GM19438 (cell line): ENCODE measurements around the gene ASTN2.

ENCODE experiments used
- ATAC-seq: cut with Tn5 transposase; IDR thresholded peaks from one replicate; pipeline ENCODE4 v1.9.1; 2021; ENCODE audit warnings: low read depth; ENCODE audit not compliant: unreplicated experiment

The ASTN2 gene

GRCh38 chr9:117414220-117414905, 494 bp downstream of the ASTN2 start:
- no peak for ATAC-seq

- ATAC-seq, result no peak
These were observed 1.3 kb downstream of the ASTN2 start for GRCh38 chr9:117413346-117414219.

DNA sequence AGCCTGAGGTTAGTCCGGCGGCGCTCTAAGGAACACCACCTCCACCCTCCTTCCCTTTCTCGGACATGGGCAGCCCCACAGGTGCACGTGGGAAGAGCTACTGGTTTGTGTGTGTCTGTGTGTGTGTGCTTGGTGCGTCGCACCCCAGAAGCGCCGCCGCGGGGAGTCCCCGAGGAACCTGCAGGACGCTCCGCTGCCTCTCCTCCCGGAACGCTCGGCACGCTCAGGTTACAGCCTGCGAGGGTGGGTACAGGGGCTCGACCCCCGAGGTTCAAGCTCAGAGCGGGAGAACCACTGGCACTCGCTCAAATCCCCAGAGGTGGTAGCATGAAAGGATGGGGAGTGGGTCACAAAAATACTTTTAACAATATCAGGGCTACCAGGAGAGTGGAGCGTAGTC, 2.0 kb downstream of the ASTN2 start:
- ATAC-seq, result no peak

- ATAC-seq, result no peak
These were observed 2.7 kb downstream of the ASTN2 start for GRCh38 chr9:117412006-117412715.

- ATAC-seq, result no peak
These were observed 3.3 kb downstream of the ASTN2 start for GRCh38 chr9:117411547-117411946.

DNA sequence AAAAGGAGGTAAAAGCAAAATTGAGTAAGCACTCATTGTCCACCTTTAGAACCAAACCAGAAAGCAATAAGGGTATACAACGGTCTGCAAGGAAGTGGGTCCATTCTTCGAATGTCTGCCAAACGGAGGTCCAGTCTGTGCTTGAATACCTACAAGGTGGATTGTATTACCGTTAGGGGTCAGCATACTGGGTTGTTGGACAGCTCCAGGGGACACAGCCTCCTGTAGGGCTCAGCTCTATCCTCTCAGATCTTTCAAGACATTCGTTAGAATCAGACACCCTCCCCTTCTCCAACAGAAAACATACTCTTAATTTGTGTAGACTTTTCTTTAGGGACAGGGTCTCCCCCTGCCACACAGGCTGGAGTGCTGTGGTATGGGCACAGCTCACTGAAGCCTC, 5.5 kb downstream of the ASTN2 start:
- ATAC-seq, result no peak

DNA sequence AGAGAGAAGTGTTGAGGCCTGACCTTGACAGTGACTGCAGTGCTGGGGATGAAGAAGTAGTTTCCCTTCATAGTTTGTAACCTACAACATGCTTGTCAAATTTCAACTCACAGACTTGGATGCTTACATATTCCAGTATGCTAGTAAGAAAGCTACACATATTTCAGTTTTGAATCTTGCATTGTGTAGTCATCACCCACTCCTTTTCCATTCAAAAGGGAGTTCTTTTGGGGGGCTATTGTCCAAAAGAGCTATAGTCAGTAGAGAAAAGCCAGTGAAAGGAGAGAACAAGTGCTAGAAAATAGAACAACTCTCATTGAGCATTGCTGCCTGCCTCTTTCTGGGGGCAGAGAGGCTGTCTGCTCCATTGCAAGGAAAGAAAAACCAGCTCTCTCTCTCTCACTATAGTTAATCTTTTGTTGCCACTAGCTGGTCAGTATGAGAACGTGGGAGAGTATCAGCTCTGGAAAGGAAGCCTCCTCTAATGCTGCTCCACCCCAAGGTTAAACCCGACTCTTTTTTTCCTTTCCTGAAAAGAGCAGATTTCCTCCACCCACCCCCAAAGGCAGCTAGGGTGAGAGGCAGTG, 7.3 kb downstream of the ASTN2 start:
- ATAC-seq, result no peak

DNA sequence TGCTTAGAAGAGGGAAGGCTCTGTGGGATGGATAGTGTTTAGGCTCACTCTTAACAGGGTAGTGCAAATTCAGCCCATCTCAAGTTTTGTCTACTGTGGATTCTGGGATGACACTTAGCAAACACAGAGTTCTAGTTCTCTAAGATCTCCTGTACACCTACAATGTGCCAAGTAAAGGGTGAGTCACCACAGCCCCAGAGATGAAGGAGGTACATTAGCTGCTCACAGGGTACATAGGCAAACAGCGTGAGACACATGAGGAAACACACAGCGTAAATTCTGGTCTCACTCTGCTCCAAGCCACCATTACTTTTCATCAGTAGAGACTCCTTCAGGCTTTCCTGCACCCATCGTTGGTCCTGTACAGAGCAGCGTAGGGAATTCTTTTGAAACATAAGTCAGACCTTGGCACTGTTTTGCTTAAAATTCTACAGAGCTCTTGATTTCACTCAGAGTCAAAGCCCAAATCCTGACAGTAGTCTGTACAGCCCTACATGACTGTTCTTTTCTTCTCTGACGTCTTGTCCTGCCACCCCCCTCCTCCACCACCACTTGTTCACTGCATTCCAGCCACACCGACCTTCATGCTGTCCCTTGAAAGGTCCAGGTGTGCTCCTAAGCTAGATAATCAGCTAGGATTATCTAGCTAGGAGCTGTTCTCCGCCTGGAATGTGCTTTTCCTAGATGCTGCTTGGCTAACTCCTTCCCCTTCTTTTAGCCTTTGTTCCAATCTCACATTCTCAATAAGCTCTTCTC, 8.7 kb downstream of the ASTN2 start:
- no peak for ATAC-seq

- ATAC-seq, result no peak
These were observed 11.0 kb downstream of the ASTN2 start for GRCh38 chr9:117403848-117404247.

DNA sequence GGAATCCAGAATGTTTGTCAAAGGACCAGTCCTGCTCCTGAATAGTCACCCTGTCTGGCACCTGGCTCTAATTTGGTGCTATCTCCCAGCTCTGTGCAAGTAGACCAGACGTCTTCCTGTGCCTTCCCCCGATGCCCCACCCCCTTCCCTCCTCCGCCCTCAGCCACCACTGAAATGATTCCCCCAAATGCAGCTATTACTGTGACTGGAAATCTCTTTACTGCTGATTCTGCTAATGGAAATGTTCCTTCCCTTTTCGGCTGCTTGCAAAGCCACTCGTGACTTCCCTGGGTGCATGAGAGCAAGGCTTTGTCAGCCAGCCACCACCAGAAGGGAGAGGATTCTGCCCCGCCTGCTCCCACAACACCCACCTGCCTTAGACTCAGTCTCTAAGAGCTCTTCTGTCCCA, 11.4 kb downstream of the ASTN2 start:
- no peak for ATAC-seq

DNA sequence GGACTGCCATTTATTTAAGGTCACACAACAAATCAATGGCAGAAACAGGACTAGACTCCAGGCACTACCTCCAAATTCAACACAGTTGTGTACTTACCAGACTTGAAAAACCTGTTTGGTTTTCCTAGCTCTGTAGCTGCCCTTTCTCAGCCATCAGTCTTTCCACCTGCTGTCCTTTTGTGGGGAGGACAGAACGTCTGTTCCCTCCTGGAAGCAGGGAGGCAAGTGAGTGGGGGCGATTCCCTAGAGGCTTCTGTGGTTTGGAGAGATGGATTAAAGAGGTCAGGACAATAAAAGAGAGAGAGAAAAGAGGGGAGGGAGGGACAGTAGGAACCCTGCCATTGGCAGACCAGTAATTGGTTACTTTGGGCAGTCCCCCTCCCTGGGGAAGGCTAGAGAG, 14.7 kb downstream of the ASTN2 start:
- no peak for ATAC-seq

- ATAC-seq, result no peak
These were observed 19.7 kb downstream of the ASTN2 start for GRCh38 chr9:117395151-117395650.

DNA sequence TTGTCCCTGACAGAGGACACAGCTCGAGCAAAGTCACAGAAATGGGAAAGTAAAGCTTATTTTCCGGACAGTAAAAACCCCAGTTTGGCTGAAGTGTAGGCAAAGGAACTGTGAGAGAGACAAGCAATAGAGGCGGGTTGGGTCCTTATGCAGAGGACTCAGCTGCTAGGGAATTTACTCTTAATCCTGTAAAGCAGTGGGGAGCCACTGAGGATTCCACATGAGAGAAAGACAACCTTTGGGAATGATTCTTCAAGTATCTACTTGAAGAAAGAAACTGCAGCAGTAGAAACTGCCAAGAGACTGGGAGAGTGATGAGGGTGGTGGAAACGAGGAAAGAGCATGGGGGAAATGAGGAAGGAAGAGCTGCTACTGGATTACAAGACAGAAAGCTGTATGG, 20.2 kb downstream of the ASTN2 start:
- no peak for ATAC-seq

DNA sequence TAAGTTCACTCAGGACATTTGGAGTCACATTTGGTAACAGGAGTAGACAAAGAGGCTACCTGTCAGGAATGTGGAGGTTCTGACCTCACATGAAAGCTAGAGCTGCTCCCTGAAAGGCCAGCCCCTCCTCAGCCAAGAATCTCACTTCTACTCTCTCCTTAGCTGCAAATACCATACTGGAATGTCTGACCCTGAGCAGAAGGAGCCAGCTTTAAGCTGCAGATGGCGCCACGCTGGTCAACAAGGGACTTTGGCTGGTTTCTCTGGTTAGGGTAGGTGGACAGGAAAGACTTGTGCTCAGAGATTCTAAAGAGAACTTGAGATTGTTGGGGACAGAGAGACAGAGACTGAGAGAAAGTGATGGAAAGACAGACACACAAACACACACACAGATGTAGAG, 21.9 kb downstream of the ASTN2 start:
- ATAC-seq, result no peak

DNA sequence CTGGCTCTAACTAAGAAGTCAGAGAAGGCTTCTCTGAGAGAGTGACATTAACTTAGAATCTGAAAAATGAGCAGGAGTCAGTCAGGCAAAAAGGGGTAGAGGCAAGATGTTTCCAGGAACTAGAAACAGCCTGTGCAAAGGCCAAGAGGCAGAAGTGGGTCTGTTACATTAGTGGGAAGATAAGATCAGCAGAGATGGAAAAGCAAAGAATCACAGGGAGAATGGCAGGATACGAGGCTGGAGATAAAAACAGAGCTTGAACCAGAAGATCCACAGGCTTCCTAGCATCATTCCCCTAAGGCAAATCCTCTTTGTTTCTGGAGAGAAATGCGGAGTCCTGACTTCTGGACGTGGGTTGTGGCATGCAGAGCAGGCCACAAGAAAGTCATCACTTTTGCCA, 27.4 kb downstream of the ASTN2 start:
- no peak for ATAC-seq

DNA sequence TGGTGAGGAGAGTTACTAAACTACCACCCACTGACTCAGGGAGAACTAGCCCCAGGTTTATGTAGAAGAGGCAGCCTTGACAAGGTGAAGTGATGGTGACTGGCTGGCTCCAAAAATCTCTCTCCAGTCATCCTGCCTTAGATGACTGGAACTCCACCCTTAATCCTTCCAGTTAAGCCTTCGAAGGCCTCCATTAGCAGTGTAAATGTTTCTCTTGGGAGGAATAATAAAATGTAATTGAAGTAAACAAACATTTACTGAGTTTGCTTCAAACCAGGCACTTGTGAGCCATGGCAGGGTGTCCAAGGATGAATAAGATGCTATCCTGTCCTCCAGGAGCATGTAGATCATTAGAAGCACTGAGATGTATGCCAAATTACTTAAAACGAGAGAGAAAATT, 35.5 kb downstream of the ASTN2 start:
- ATAC-seq, result no peak

GRCh38 chr9:117377046-117377445, 37.8 kb downstream of the ASTN2 start:
- ATAC-seq, result no peak

DNA sequence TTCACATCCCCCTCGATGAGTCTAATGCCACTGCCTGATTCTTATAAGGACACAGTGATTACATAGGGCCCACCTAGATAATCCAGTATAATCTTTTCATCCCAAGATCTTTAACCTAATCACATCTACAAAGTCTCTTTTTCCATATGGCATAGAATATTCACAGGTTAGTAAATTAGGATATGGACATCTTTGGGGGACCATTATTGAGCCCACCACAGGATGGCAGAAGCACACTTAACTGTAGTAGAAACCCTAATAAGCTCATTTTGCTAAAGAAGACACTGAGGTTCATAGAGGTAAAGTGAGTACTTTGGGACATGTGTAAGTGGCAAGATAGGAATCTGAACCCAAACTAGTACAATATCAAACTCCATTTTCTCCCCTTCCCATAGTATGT, 38.9 kb downstream of the ASTN2 start:
- ATAC-seq, result no peak

DNA sequence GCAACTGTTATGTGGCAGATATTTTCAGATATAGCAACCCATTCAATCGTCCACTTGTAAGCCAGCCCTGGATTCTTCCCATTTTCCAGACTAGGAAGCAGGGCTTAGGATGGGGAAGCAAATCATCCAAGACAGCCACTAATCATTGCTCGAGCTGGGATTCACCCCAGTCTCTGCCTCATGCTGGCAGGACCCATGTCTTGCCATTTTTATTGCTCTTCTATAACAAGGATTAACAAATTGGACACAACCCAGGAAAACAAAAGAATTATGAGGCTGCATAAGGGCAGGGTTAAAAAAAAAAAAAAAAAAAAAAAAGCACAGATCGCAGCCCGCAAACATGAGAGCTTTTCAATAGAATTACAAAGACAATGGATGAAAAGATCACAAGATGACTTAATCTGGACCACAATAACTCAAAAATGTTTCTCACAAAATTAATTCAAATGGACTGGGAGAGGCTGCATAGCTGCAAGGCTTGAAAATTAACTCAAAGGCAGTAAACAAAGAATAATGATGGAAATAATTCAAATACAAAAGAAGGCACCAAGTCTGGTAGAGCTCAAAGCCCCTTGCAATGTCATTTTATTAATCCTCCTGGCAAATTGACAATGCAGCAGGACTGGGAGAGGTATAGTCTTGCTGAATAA, 40.7 kb downstream of the ASTN2 start:
- ATAC-seq, result no peak
